GM12864 (cell line): Measurements from ENCODE around the gene NACC2.

Experiments used
- DNase-seq: peaks from one replicate; pipeline ENCODE4 v3.0.0-alpha.2; 2011; ENCODE audit warnings: low read depth
- H3K4me3 ChIP-seq: 2 replicates; pipeline ENCODE4 v1.5.1; 2011; ENCODE audit warnings: mild to moderate bottlenecking, low read depth, low read length, control low read depth
- CTCF ChIP-seq: IDR thresholded peaks from 2 replicates; pipeline ENCODE4 v1.5.1; 2011; ENCODE audit warnings: low read depth, mild to moderate bottlenecking, moderate library complexity, low read length, control low read depth, inconsistent platforms; ENCODE audit errors: missing control alignments

NACC2 gene

GRCh38 chr9:136119061-136119882 lies 24.2 kb upstream of the NACC2 start:
- DNase-seq: no peak
- peak overlapping the region; percentile 93 for H3K4me3 ChIP-seq
- no peak for TF ChIP-seq CTCF

DNA sequence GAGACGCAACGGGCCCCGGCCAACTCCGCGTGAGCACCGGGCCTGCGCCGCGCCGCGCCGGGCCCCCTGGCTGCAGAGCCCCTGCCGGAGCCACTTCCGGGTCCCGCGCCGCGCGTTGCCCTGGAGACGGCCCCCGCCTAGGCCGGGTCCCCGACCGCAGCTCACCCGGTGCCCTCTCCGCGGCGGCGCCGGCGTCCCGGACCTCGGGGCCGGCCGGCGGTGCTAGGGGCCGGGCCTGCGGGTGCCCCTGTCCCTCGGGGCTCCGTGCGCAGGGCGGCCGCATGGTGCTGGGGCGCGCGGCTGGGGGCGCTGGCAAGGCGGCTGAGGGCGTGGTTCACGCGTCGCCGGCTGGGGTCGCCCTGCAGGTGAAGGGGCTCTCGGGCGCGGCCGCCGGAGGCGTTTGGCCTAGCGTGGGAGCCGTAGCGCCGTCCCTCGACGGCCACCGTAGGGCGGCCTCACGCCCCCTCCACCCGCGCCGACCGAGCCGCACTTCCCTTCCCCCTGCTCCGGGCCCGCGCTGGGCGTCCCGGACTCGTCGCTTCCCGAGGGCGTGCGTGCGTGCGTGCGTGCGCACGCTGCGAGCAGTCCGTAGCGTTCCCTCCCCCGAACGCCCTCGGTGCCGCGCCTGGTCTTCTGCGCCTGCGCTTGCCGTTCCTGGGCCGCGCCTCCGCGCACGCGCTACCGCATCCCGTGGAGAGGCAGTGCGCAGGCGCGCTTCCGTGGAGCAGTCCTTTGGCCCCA lies 23.4 kb upstream of the NACC2 start, which contains the start of gene TMEM250:
TSS of gene TMEM250 (minus strand) at position 556 of the 741 bp plus-strand sequence. CDS start 1,975 bp downstream, outside the sequence.
- DNase-seq: peak; percentile 82
- peak within 1 kb of the TSS; percentile 93 for H3K4me3 ChIP-seq
- no peak for TF ChIP-seq CTCF

- no peak for TF ChIP-seq CTCF
- no peak for DNase-seq
- H3K4me3 ChIP-seq: peak overlapping the region; percentile 93
Observed at GRCh38 chr9:136117916-136118319, 22.8 kb upstream of the NACC2 start.

- DNase-seq: no peak
- peak overlapping the region; percentile 93 for H3K4me3 ChIP-seq
- no peak for TF ChIP-seq CTCF
Observed at GRCh38 chr9:136117291-136117915, 22.3 kb upstream of the NACC2 start.

DNA sequence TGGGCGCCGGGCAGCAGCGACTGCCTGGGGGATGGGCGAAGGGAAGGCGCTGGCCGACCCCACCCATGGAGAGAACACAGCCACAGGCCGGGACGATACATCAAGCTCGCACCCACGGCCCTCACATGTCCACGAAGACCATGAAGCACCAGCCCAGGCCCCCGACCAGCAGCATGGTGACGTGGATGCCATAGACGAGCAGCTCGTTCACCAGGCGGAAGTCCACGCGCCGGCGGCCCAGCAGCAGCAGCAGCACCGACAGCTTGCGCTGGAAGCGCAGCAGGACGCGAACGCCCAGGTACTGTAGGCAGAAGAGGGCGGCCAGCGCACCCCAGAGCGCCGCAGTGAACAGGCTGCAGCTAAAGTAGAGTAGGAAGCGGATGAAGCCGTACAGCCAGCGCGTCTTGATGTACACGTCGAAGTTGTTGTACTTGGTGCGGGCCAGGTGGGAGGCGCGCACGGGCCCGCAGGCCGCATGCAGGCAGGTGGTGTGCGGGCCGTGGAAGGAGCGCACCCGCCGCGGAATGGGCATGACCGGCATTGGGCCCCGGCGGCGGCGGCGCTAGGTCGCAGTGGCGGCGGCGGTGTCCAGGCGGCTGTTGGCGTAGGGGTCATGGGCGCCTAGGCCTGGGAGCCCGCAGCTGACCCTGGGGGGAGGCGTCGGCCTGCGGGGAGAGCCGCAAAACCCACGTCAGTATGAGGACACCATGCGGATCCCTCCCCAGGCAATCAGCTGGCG lies 21.4 kb upstream of the NACC2 start:
- no peak overlapping the region for H3K4me3 ChIP-seq
- DNase-seq: no peak
- TF ChIP-seq CTCF: no peak

DNA sequence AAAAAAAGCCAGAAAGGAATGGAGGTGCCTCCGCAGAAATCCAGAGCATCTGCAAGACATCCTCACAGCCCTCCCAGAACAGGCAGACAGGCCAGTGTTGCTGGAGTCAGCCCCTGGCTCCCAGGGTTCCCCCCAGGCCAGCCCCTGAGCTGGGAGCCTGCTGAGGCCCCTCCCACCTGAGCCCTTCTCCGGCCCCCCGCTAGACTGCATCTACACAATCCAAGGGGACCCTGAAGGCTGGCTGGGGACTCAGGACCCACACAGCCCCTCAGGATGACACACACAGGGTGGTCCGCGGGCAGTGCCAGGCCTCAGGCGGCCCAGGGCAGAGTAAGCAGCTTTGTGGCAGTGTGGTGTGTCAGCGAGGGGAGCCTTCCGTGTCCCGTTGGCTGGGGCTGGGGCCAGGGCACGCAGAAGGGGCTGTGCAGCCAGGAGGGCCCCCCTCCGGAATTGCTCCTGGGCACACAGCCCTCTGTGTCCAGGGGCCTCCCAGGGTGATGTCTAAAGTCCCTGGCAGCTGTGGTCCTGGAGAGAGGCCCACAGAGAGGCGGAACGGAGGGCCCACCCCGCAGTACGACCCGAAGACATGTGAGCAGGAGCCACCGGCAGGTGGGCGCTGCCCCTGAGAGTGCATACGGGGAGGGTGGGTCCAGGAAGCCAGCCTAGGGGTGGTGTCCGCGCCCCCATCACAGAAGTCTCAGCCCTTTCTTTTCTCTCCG lies 20.7 kb upstream of the NACC2 start:
- TF ChIP-seq CTCF: no peak
- H3K4me3 ChIP-seq: no peak overlapping the region
- DNase-seq: no peak
